Common myeloid progenitor, CD34-positive (primary cell): Measurements from ENCODE around the gene ADSS1.

ENCODE experiments used
- CTCF ChIA-PET: fragments of 350-600 bp; sonication (Branson Sonifier 250); formaldehyde crosslinking; loops from one replicate; lab custom pipeline; 2021; ENCODE audit warnings: antibody characterized with exemption; lab: Charles Lee
- POLR2A ChIA-PET: fragments of 350-600 bp; sonication (Branson Sonifier 250); formaldehyde crosslinking; loops from one replicate; lab custom pipeline; 2021; ENCODE audit warnings: antibody characterized with exemption; lab: Charles Lee
- DNase-seq, 3 donors: peaks; one replicate each; pipeline versions ENCODE4 v3.0.0 to v3.0.0-alpha.2; 2013
- H3K27ac ChIP-seq, 2 experiments: 1 replicate in 1 of 2; 2 replicates in 1 of 2; pipeline ENCODE4 v1.7.0; 2013; ENCODE audit warnings: inconsistent platforms in 2 of 2, low read length in 2 of 2, mild to moderate bottlenecking in 2 of 2, low read depth in 1 of 2, moderate library complexity in 1 of 2; ENCODE audit not compliant: severe bottlenecking in 2 of 2, insufficient read depth in 1 of 2, poor library complexity in 1 of 2
- H3K27me3 ChIP-seq, 5 experiments: replicated peaks in 2 of 5; 1 replicate in 3 of 5; 2 replicates in 2 of 5; pipeline versions ENCODE4 v1.6.1 to v1.7.0; 2013; ENCODE audit warnings: low read length in 4 of 5, mild to moderate bottlenecking in 2 of 5, moderate library complexity in 2 of 5, inconsistent platforms in 1 of 5; ENCODE audit not compliant: insufficient read depth in 5 of 5, control insufficient read depth in 4 of 5
- H3K36me3 ChIP-seq, 4 experiments: 1 replicate in 2 of 4; 2 replicates in 2 of 4; pipeline versions ENCODE4 v1.6.1 to v1.7.0; 2013; ENCODE audit warnings: low read length in 3 of 4, control low read depth in 1 of 4, mild to moderate bottlenecking in 1 of 4; ENCODE audit not compliant: control insufficient read depth in 4 of 4, insufficient read depth in 4 of 4
- H3K4me1 ChIP-seq, 4 experiments: 1 replicate in 3 of 4; 2 replicates in 1 of 4; pipeline versions ENCODE4 v1.6.1 to v1.7.1; 2013; ENCODE audit warnings: low read length in 3 of 4, mild to moderate bottlenecking in 3 of 4, control low read depth in 1 of 4, inconsistent platforms in 1 of 4, moderate library complexity in 1 of 4; ENCODE audit not compliant: control insufficient read depth in 4 of 4, insufficient read depth in 4 of 4; ENCODE audit errors: control extremely low read depth in 1 of 4
- H3K4me3 ChIP-seq, 7 experiments: 1 replicate in 4 of 7; 2 replicates in 3 of 7; pipeline versions ENCODE4 v1.5.1 to v1.7.0; 2013; ENCODE audit warnings: mild to moderate bottlenecking in 7 of 7, low read length in 6 of 7, moderate library complexity in 6 of 7, inconsistent platforms in 2 of 7, low read depth in 2 of 7, control low read depth in 1 of 7; ENCODE audit not compliant: insufficient read depth in 4 of 7, control insufficient read depth in 1 of 7; ENCODE audit errors: extremely low read depth in 1 of 7
- H3K9me3 ChIP-seq, 5 experiments: 1 replicate in 4 of 5; 2 replicates in 1 of 5; pipeline versions ENCODE4 v1.6.1 to v1.7.1; 2013; ENCODE audit warnings: low read length in 4 of 5, mild to moderate bottlenecking in 2 of 5, inconsistent platforms in 1 of 5, low read depth in 1 of 5, moderate library complexity in 1 of 5; ENCODE audit not compliant: control insufficient read depth in 4 of 5, insufficient read depth in 2 of 5; ENCODE audit errors: control extremely low read depth in 1 of 5
- WGBS: methylation state at CpG from one replicate; pipeline ENCODE4 v1.1.5; 2013; ENCODE audit not compliant: insufficient coverage; 5-methylcytosine and 5-hydroxymethylcytosine counted together

ADSS1 gene

GRCh38 chr14:104695660-104696000 lies 28.4 kb upstream of the ADSS1 start:
- no peaks in the 10 kb centered on the region for H3K27me3 ChIP-seq
- ChIA-PET CTCF (interaction anchor here (0.9 to 2.1 kb wide), 6 partner anchors 9 to 48 kb away, joined by 3 to 8 read pairs (median 3); no protein-coding TSS in a partner anchor), POLR2A (no interaction called here)
- no peaks in the 10 kb centered on the region for H3K9me3 ChIP-seq
- H3K36me3 ChIP-seq = peaks cover 0 to 35% (median 12%) of the 10 kb centered on the region in 4 experiments
- DNase-seq = no peak
- H3K4me1 ChIP-seq = peaks cover 0 to 47% (median 36%) of the 10 kb centered on the region in 4 experiments
- H3K27ac ChIP-seq = peak overlapping the region in 1 of 2 experiments; percentile 43
- H3K4me3 ChIP-seq = no peak overlapping the region
- WGBS = 79% methylated on average over 5 of the region's 6 CpGs

GRCh38 chr14:104696671-104697316 lies 27.2 kb upstream of the ADSS1 start:
- Histone ChIP-seq H3K27me3 (no peaks in the 10 kb centered on the region), H3K4me1 (peaks cover 0 to 41% (median 29%) of the 10 kb centered on the region in 4 experiments), H3K36me3 (peaks cover 0 to 44% (median 15%) of the 10 kb centered on the region in 4 experiments), H3K4me3 (no peak overlapping the region), H3K27ac (no peak overlapping the region), H3K9me3 (no peaks in the 10 kb centered on the region)
- ChIA-PET POLR2A (interaction anchor here (0.5 kb wide), 1 partner anchor 33 kb away, joined by 3 read pairs; no protein-coding TSS in a partner anchor), CTCF (interaction anchor here (1.0 to 2.8 kb wide), 5 partner anchors 10 to 49 kb away, joined by 3 to 11 read pairs (median 5); no protein-coding TSS in a partner anchor)
- WGBS = 98% methylated on average over 9 of the region's 14 CpGs
- no peak for DNase-seq

DNA sequence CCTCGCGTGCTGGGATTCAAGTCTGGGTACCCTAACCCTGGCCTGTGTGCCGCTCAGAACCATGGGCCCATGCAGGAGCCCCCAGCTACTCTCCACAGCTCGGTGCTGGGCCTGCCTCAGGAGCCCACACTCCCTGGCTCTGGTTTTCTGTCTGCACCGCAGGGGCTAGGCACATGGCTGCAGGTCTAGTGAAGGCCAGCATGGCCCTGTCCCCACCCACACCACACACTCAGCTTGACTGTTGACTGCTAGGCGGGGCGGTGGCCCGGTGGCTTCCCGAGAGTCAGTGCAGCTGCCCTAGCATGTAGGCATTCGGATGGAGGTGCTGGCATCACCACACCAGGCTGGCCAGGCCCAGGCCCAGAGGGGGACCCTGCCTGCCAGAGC lies 26.7 kb upstream of the ADSS1 start:
- H3K27me3 ChIP-seq = no peaks in the 10 kb centered on the region
- no peak overlapping the region for H3K27ac ChIP-seq
- peaks cover 0 to 49% (median 16%) of the 10 kb centered on the region in 4 experiments for H3K36me3 ChIP-seq
- H3K4me1 ChIP-seq = peaks cover 0 to 39% (median 29%) of the 10 kb centered on the region in 4 experiments
- CTCF ChIA-PET = interaction anchor here (1.4 to 2.8 kb wide), 4 partner anchors 9 to 25 kb away, joined by 4 to 11 read pairs (median 5); no protein-coding TSS in a partner anchor
- 95% methylated on average over 8 of the region's 10 CpGs for WGBS
- H3K9me3 ChIP-seq = no peaks in the 10 kb centered on the region
- no peak overlapping the region for H3K4me3 ChIP-seq
- POLR2A ChIA-PET = interaction anchor here (0.5 kb wide), 1 partner anchor 34 kb away, joined by 3 read pairs; no protein-coding TSS in a partner anchor
- no peak for DNase-seq

DNA sequence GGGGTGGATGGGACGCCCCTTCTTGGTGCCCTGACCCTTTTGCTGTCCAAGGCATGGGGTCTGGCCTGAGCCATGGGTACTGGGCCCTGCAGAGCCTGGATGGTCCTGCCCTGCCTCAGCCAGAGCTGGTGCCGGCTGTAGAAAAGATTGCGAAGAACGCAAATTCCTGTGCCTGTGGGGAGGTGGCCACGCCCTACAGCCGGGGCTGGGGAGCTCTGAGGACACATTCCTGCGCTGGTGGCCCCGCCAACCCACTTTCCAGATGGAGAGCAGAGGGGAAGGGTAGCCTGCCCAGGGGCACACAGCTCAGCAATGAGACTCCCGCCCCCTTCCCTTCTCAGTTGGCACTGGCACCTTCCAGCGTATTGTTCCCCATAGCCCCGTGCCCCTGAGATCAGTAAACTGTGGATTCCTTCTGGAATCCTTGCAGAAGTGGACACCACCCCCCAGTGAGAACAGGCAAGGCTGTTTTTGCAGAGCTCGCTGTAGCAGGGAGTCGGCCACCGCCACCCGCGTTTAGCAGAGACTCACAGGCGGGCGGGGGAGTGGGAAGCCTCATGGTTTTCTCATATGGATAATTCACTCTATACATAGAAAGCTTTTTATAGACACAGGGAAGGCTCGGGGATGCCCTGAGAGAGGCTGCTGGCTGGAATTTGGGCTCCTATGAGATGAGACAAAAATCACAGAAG lies 26.0 kb upstream of the ADSS1 start:
- ChIA-PET CTCF (interaction anchor here (1.1 to 2.8 kb wide), 7 partner anchors 8 to 47 kb away, joined by 4 to 11 read pairs (median 5); no protein-coding TSS in a partner anchor), POLR2A (interaction anchor here (0.8 kb wide), 1 partner anchor 8 kb away, joined by 3 read pairs; the partner anchor contains the start of gene INF2)
- no peaks in the 10 kb centered on the region for H3K27me3 ChIP-seq
- no peak overlapping the region for H3K27ac ChIP-seq
- no peak overlapping the region for H3K4me3 ChIP-seq
- peaks cover 0 to 56% (median 20%) of the 10 kb centered on the region in 4 experiments for H3K36me3 ChIP-seq
- H3K9me3 ChIP-seq = no peaks in the 10 kb centered on the region
- H3K4me1 ChIP-seq = peaks cover 0 to 38% (median 29%) of the 10 kb centered on the region in 4 experiments
- no peak for DNase-seq
- 94% methylated on average over 12 of the region's 19 CpGs for WGBS

DNA sequence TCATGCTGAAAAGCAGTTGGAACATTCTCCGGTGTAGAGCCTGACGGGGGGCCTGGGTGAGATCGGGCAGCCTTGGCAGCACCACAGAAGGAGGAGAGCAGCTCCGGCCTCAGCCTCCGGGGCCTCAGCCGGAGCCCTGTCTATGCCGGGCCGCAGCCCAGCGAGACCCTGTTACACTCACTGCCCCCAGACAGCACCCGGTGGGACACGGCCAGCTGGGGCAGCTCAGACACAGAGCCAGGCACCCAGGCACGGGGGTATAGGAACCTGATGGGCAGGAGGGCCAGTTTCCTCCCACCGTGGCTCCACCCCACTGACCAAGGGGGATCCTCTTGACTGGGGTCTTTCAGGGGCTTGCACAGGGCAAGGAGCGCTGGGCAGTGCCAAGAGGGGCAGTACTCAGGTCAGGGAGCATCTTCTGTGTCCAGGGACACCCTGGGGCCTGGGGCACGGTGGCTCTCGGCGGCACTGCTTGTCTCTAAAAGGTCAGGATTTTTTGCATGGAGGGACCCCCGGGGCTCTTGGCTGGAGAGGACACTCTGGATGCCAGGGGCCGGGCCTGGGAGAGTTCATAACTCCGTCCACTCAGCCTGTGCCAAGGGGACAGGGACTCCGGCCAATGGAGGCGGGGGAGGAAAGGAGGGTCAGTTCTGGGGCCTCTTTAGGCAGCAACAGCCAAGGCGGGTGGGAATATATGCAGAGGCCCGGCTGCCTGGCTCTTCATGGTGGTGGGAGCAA lies 25.2 kb upstream of the ADSS1 start:
- Histone ChIP-seq H3K4me3 (no peak overlapping the region), H3K36me3 (peaks cover 0 to 58% (median 26%) of the 10 kb centered on the region in 4 experiments), H3K4me1 (peaks cover 0 to 37% (median 26%) of the 10 kb centered on the region in 4 experiments), H3K27ac (no peak overlapping the region), H3K27me3 (no peaks in the 10 kb centered on the region), H3K9me3 (no peaks in the 10 kb centered on the region)
- 97% methylated on average over 22 of the region's 24 CpGs for WGBS
- DNase-seq = no peak
- CTCF ChIA-PET = interaction anchor here (1.1 to 2.8 kb wide), 6 partner anchors 7 to 47 kb away, joined by 4 to 11 read pairs (median 6); no protein-coding TSS in a partner anchor
- POLR2A ChIA-PET = no interaction called here

DNA sequence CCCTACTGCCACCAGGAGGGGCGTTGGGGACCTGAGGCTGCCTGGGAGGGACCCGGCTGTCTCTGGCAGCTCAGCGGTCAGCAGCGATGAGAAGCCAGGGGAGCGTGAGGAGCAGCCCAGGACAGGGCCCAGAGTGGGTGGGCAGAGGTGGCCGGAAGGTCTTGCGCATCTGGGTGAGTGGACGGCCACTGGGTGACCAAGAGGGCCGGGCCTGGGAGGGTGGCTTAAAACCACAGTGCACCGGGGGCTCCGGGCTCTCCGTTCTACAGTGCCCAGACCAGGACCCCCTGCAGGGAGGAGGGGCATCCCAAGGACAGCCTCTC lies 24.6 kb upstream of the ADSS1 start:
- no peak for DNase-seq
- Histone ChIP-seq H3K27me3 (no peaks in the 10 kb centered on the region), H3K4me1 (peaks cover 0 to 32% (median 21%) of the 10 kb centered on the region in 4 experiments), H3K4me3 (no peak overlapping the region), H3K27ac (no peak overlapping the region), H3K9me3 (no peaks in the 10 kb centered on the region), H3K36me3 (peaks cover 0 to 59% (median 29%) of the 10 kb centered on the region in 4 experiments)
- CTCF ChIA-PET = interaction anchor here (1.0 to 2.4 kb wide), 3 partner anchors 9 to 26 kb away, joined by 4 to 6 read pairs (median 6); no protein-coding TSS in a partner anchor
- 100% methylated on average over 8 of the region's 12 CpGs for WGBS
- POLR2A ChIA-PET = no interaction called here
